NCI-H510A (cell line): ENCODE data around the gene PLEKHA7.
A peak's percentile ranks its signal among the peaks of the same experiment; 100 is the strongest.
"Not testable (repeated sequence)": the region's sequence is repeated elsewhere in the genome, so short reads cannot be mapped to it uniquely, and the experiment has no call there.

Experiments
- DNase-seq: peaks from one replicate; lab custom pipeline; 2025; lab: John Stamatoyannopoulos, UW

The PLEKHA7 gene

GRCh38 chr11:16909359-16910035 is 104.7 kb downstream of the PLEKHA7 start:
- no peak for DNase-seq

- no peak for DNase-seq
These were observed 108.8 kb downstream of the PLEKHA7 start for GRCh38 chr11:16905375-16905774.

- not testable (repeated sequence) for DNase-seq
These were observed 109.5 kb downstream of the PLEKHA7 start for GRCh38 chr11:16904761-16905160.

- DNase-seq: no peak
These were observed 111.3 kb downstream of the PLEKHA7 start for GRCh38 chr11:16902781-16903378.

GRCh38 chr11:16902182-16902581 is 112.0 kb downstream of the PLEKHA7 start:
- DNase-seq: no peak

GRCh38 chr11:16900491-16900890 is 113.7 kb downstream of the PLEKHA7 start:
- no peak for DNase-seq

- no peak for DNase-seq
These were observed 114.4 kb downstream of the PLEKHA7 start for GRCh38 chr11:16899708-16900303.

GRCh38 chr11:16898274-16898985 is 115.8 kb downstream of the PLEKHA7 start:
- DNase-seq: no peak

GRCh38 chr11:16897470-16898061 is 116.6 kb downstream of the PLEKHA7 start:
- peak; percentile 87 for DNase-seq

GRCh38 chr11:16896729-16897469 is 117.3 kb downstream of the PLEKHA7 start:
- DNase-seq: no peak

GRCh38 chr11:16895306-16895705 is 118.9 kb downstream of the PLEKHA7 start:
- DNase-seq: no peak

GRCh38 chr11:16893456-16894066 is 120.7 kb downstream of the PLEKHA7 start:
- no peak for DNase-seq

- no peak for DNase-seq
These were observed 122.2 kb downstream of the PLEKHA7 start for GRCh38 chr11:16891964-16892363.

GRCh38 chr11:16891165-16891564 is 123.0 kb downstream of the PLEKHA7 start:
- no peak for DNase-seq

- no peak for DNase-seq
These were observed 123.8 kb downstream of the PLEKHA7 start for GRCh38 chr11:16890442-16890841.

GRCh38 chr11:16889905-16890304 is 124.3 kb downstream of the PLEKHA7 start:
- no peak for DNase-seq

GRCh38 chr11:16889010-16889409 is 125.2 kb downstream of the PLEKHA7 start:
- DNase-seq: not testable (repeated sequence)

GRCh38 chr11:16887887-16888286 is 126.3 kb downstream of the PLEKHA7 start:
- not testable (repeated sequence) for DNase-seq

- DNase-seq: no peak
These were observed 131.0 kb downstream of the PLEKHA7 start for GRCh38 chr11:16883174-16883573.

- DNase-seq: no peak
These were observed 132.4 kb downstream of the PLEKHA7 start for GRCh38 chr11:16881766-16882165.

GRCh38 chr11:16881074-16881709 is 133.0 kb downstream of the PLEKHA7 start:
- no peak for DNase-seq
